Measurements from ENCODE around the gene FES.

DNA sequence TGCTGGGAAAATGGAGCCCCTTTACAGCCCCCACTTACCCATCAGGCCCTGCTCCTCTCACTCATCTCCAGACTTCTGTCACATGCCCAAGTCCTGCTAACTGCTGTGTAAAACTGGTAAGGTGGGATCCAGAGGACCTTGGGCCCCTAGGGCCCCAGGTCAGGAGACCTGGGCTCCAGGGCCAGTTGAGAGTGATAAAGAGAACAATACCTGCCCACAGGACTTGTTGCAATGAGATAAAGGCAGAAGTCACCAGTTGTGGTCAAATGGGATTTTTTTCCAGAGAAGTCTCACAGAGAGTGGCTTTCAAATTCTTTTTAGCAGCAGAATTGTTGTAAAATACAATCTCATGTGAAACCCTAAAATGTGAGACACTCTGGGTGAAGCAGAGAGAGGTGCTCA lies 15.2 kb upstream of the FES start:
- TF ChIP-seq POLR2A (IDR thresholded peaks at IDR 0.05) (no peak), CTCF (IDR thresholded peaks at IDR 0.05) (no peak)
